HCT116 (cell line): Measurements from ENCODE around the gene JDP2. TPM values are rescaled to one million over a fixed set of nuclear protein-coding genes. Genes with fewer than 3 reads are reported as not detected.

Experiments used
- ATAC-seq: fragments of 200-7000 bp; cut with Tn5 transposase; 2 replicates; pipeline ENCODE4 v1.9.1; 2020; ENCODE audit warnings: mild to moderate bottlenecking, moderate library complexity
- BruUV-seq: library from RNA; stranded (reverse); fragments of 400-500 nt; replicated peaks from 2 replicates; lab custom pipeline; 2021; lab: Mats Ljungman, UMichigan
- CTCF ChIA-PET: fragments of 300-600 bp; sonication (Branson Sonifier 250); formaldehyde crosslinking; loops from one replicate; lab custom pipeline; 2021; ENCODE audit warnings: antibody characterized with exemption; lab: Charles Lee
- POLR2A ChIA-PET: fragments of 300-600, 350-600 bp; sonication (Branson Sonifier 250); formaldehyde crosslinking; loops from one replicate; lab custom pipeline; 2021; ENCODE audit warnings: antibody characterized with exemption; lab: Charles Lee
- RAD21 ChIA-PET, 2 experiments: fragments of 300-600 bp; sonication (Branson Sonifier 250); formaldehyde crosslinking; loops; one replicate each; lab custom pipeline; 2023; ENCODE audit warnings: low total read pairs in 2 of 2; ENCODE audit not compliant: uncharacterized antibody in 2 of 2, unreplicated experiment in 2 of 2, low non-redundant PET in 1 of 2; lab: Charles Lee
- DNase-seq: peaks from one replicate; pipeline ENCODE4 v3.0.0-alpha.2; 2010; ENCODE audit warnings: low read depth, low spot score
- H2AFZ ChIP-seq: fragments of 200-600 bp; shearing (Covaris generic), sonication (generic); 2 replicates; pipeline ENCODE4 v1.6.1; 2017; ENCODE audit warnings: low read depth, mixed run types, mixed read lengths, antibody characterized with exemption, low read length; ENCODE audit not compliant: poor library complexity, severe bottlenecking
- H3K27ac ChIP-seq: 2 replicates; pipeline ENCODE4 v1.5.1; 2012; ENCODE audit warnings: low read depth, low read length
- H3K27me3 ChIP-seq: fragments of 200-600 bp; sonication (generic); 2 replicates; pipeline ENCODE4 v1.6.1; 2016; ENCODE audit warnings: mixed run types, low read length, mixed read lengths; ENCODE audit not compliant: insufficient read depth
- H3K36me3 ChIP-seq, 2 experiments: fragments of 200-500 bp in 1 of 2; fragments of 200-600 bp in 1 of 2; sonication (Bioruptor generic) in 1 of 2; sonication (generic) in 1 of 2; 2 replicates each; pipeline versions ENCODE4 v1.5.1 to v1.6.1; 2014 to 2016; ENCODE audit warnings: low read length in 2 of 2, inconsistent platforms in 1 of 2, mixed read lengths in 1 of 2, mixed run types in 1 of 2; ENCODE audit not compliant: insufficient read depth in 2 of 2, control insufficient read depth in 1 of 2
- H3K4me1 ChIP-seq, 2 experiments: fragments of 200-600 bp in 1 of 2; sonication (generic) in 1 of 2; 2 replicates each; pipeline versions ENCODE4 v1.5.1 to v1.6.1; 2012 to 2017; ENCODE audit warnings: low read length in 2 of 2, inconsistent platforms in 1 of 2, mild to moderate bottlenecking in 1 of 2, mixed read lengths in 1 of 2, mixed run types in 1 of 2, moderate library complexity in 1 of 2; ENCODE audit not compliant: insufficient read depth in 2 of 2, control insufficient read depth in 1 of 2
- H3K4me2 ChIP-seq: fragments of 200-600 bp; sonication (generic); 2 replicates; pipeline ENCODE4 v1.6.1; 2017; ENCODE audit warnings: mixed run types, low read length, mixed read lengths
- H3K4me3 ChIP-seq, 2 experiments: fragments of 200-600 bp in 1 of 2; sonication (generic) in 1 of 2; replicated peaks in 1 of 2; 2 replicates each; pipeline ENCODE4 v1.5.1; 2011 to 2016; ENCODE audit warnings: low read length in 2 of 2, control low read depth in 1 of 2, low read depth in 1 of 2, mild to moderate bottlenecking in 1 of 2, mixed read lengths in 1 of 2, mixed run types in 1 of 2
- H3K79me2 ChIP-seq: fragments of 200-600 bp; sonication (generic); 2 replicates; pipeline ENCODE4 v1.6.1; 2017; ENCODE audit warnings: mild to moderate bottlenecking, mixed run types, low read length, moderate library complexity, mixed read lengths; ENCODE audit not compliant: insufficient read depth
- H3K9ac ChIP-seq: fragments of 200-600 bp; sonication (generic); 2 replicates; pipeline ENCODE4 v1.6.1; 2016; ENCODE audit warnings: low read length, mixed read lengths
- H3K9me2 ChIP-seq: fragments of 200-600 bp; sonication (generic), shearing (Covaris generic); 2 replicates; pipeline ENCODE4 v1.6.1; 2017; ENCODE audit warnings: mixed run types, mild to moderate bottlenecking, moderate library complexity; ENCODE audit not compliant: insufficient read depth
- H3K9me3 ChIP-seq, 2 experiments: fragments of 200-500 bp in 1 of 2; fragments of 200-600 bp in 1 of 2; sonication (Bioruptor generic) in 1 of 2; sonication (generic) in 1 of 2; 2 replicates each; pipeline ENCODE4 v1.6.1; 2014 to 2017; ENCODE audit warnings: low read length in 2 of 2, mixed read lengths in 2 of 2, inconsistent platforms in 1 of 2, low read depth in 1 of 2, mild to moderate bottlenecking in 1 of 2, mixed run types in 1 of 2, moderate library complexity in 1 of 2; ENCODE audit not compliant: control insufficient read depth in 1 of 2, insufficient read depth in 1 of 2
- H4K20me1 ChIP-seq: fragments of 200-600 bp; sonication (generic), shearing (Covaris generic); 2 replicates; pipeline ENCODE4 v1.6.1; 2017; ENCODE audit warnings: mixed run types, mild to moderate bottlenecking, moderate library complexity; ENCODE audit not compliant: insufficient read depth
- CBX3 ChIP-seq: IDR thresholded peaks from 2 replicates; pipeline ENCODE4 v1.6.1; 2012; ENCODE audit warnings: low read depth
- EGR1 ChIP-seq: IDR thresholded peaks from 2 replicates; pipeline ENCODE4 v1.6.1; 2012; ENCODE audit warnings: low read depth
- POLR2A ChIP-seq: IDR thresholded peaks from 2 replicates; pipeline ENCODE4 v1.7.0; 2011; ENCODE audit warnings: borderline replicate concordance; ENCODE audit not compliant: insufficient read depth, insufficient read length; ENCODE audit errors: extremely low read depth
- ZFX ChIP-seq: fragments of 450-650 bp; IDR thresholded peaks from 2 replicates; pipeline ENCODE4 v1.6.1; 2017
- intact Hi-C: fragments of 100-400 bp; cut with micrococcal nuclease; formaldehyde crosslinking; loops from 2 replicates; pipeline ENCODE4 v1.10.0; 2022
- total RNA-seq: library from RNA; stranded (reverse); gene quantifications from one replicate; pipeline ENCODE4 v1.2.1, GENCODE V29; 2021; ENCODE audit not compliant: unreplicated experiment
- TF ChIP-seq, protein P1 (sequence below): IDR thresholded peaks from 2 replicates; pipeline ENCODE4 v1.6.1; 2012
- TF ChIP-seq, protein P2 (sequence below): IDR thresholded peaks from 2 replicates; pipeline ENCODE4 v1.6.1; 2012; ENCODE audit warnings: low read depth

JDP2 gene
- total RNA-seq, 1 experiment from 2014 or later, result 25.4 TPM

DNA sequence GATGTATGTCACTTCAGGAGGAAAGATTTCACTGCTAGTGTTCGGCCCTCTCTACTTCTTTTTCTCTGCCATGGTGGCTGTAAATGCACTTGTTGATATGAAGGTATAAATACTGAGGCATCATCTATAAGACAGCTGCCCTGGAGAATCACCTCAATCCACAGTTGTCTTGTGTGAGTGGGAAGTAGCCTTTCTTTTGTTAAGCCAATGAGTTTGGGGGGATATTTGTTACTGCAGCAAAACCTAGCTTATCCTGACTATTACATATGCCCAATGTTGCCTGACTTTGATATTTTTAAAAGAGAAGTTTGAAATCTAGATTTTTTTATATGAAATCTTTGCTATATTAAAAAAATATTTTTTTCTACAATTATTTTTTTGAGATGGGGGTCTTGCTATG, 3.3 kb upstream of the JDP2 start:
- Histone ChIP-seq H3K4me1 (peaks cover 22 to 33% of the 10 kb centered on the region in 2 experiments), H3K9me2 (no peaks in the 10 kb centered on the region), H3K9me3 (peaks cover 0 to 8% of the 10 kb centered on the region in 2 experiments; a peak in 1 of 4 replicates), H3K36me3 (no peaks in the 10 kb centered on the region), H2AFZ (no peak overlapping the region), H3K27me3 (no peaks in the 10 kb centered on the region), H3K4me2 (no peak overlapping the region), H4K20me1 (no peaks in the 10 kb centered on the region), H3K9ac (no peak overlapping the region), H3K79me2 (no peaks in the 10 kb centered on the region), H3K4me3 (no peak overlapping the region), H3K27ac (no peak overlapping the region)
- RAD21 ChIA-PET, result no interaction called here
- ATAC-seq, result no peak
- intact Hi-C loops, result no loop called here
- no TSS peak for BruUV-seq
- POLR2A ChIA-PET, result no interaction called here
- TF ChIP-seq, protein P1, sequence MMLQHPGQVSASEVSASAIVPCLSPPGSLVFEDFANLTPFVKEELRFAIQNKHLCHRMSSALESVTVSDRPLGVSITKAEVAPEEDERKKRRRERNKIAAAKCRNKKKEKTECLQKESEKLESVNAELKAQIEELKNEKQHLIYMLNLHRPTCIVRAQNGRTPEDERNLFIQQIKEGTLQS, result no peak
- TF ChIP-seq CBX3 (no peak), POLR2A (no peak)
- TF ChIP-seq, protein P2, sequence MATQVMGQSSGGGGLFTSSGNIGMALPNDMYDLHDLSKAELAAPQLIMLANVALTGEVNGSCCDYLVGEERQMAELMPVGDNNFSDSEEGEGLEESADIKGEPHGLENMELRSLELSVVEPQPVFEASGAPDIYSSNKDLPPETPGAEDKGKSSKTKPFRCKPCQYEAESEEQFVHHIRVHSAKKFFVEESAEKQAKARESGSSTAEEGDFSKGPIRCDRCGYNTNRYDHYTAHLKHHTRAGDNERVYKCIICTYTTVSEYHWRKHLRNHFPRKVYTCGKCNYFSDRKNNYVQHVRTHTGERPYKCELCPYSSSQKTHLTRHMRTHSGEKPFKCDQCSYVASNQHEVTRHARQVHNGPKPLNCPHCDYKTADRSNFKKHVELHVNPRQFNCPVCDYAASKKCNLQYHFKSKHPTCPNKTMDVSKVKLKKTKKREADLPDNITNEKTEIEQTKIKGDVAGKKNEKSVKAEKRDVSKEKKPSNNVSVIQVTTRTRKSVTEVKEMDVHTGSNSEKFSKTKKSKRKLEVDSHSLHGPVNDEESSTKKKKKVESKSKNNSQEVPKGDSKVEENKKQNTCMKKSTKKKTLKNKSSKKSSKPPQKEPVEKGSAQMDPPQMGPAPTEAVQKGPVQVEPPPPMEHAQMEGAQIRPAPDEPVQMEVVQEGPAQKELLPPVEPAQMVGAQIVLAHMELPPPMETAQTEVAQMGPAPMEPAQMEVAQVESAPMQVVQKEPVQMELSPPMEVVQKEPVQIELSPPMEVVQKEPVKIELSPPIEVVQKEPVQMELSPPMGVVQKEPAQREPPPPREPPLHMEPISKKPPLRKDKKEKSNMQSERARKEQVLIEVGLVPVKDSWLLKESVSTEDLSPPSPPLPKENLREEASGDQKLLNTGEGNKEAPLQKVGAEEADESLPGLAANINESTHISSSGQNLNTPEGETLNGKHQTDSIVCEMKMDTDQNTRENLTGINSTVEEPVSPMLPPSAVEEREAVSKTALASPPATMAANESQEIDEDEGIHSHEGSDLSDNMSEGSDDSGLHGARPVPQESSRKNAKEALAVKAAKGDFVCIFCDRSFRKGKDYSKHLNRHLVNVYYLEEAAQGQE, result no peak
- no peak for DNase-seq
- CTCF ChIA-PET, result no interaction called here

DNA sequence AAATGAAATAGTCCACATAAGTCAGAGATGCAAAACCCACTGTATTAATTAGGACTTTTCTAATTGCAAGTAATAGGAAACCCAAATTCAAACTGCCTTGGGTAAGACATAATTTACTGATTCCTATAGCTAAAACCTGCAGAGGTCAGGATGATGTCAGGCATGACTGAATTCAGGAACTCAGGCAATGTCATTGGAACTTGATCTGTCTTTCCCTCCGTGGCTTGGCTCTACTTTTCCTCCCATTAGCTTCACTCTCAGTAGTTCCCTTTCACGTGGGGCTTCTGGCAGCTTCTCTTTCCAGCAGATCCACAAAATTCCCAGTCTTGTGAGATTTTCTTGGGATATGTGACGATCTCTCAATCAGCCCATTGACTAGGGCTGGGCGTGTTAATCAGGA, 2.4 kb upstream of the JDP2 start:
- ChIA-PET CTCF (no interaction called here), RAD21 (no interaction called here), POLR2A (no interaction called here)
- Histone ChIP-seq H3K79me2 (no peaks in the 10 kb centered on the region), H3K9me3 (peaks cover 0 to 8% of the 10 kb centered on the region in 2 experiments; a peak in 1 of 4 replicates), H3K4me3 (no peak overlapping the region), H3K27me3 (no peaks in the 10 kb centered on the region), H3K4me1 (peaks cover 25 to 31% of the 10 kb centered on the region in 2 experiments), H4K20me1 (no peaks in the 10 kb centered on the region), H3K27ac (no peak overlapping the region), H2AFZ (no peak overlapping the region), H3K4me2 (no peak overlapping the region), H3K9me2 (no peaks in the 10 kb centered on the region), H3K36me3 (no peaks in the 10 kb centered on the region), H3K9ac (no peak overlapping the region)
- intact Hi-C loops, result no loop called here
- DNase-seq (no peak), ATAC-seq (no peak)
- TF ChIP-seq EGR1, result no peak
- TF ChIP-seq ZFX, result no peak
- BruUV-seq, result no TSS peak
